CMK (cell line): Measurements from ENCODE around the gene FAM131C.

Source experiments
- DNase-seq: peaks from one replicate; pipeline ENCODE4 v3.0.0-alpha.2; 2010; ENCODE audit warnings: low read depth

The FAM131C gene

GRCh38 chr1:16101623-16102022 lies 28.2 kb upstream of the FAM131C start:
- DNase-seq = no peak

GRCh38 chr1:16099412-16099811 lies 26.0 kb upstream of the FAM131C start:
- DNase-seq = no peak

GRCh38 chr1:16095447-16095846 lies 22.0 kb upstream of the FAM131C start:
- no peak for DNase-seq

- no peak for DNase-seq
These were observed 21.2 kb upstream of the FAM131C start for GRCh38 chr1:16094453-16095158.

GRCh38 chr1:16093611-16094010 lies 20.2 kb upstream of the FAM131C start:
- no peak for DNase-seq

GRCh38 chr1:16092923-16093511 lies 19.6 kb upstream of the FAM131C start:
- no peak for DNase-seq

GRCh38 chr1:16092097-16092922 lies 18.9 kb upstream of the FAM131C start:
- DNase-seq = no peak

- no peak for DNase-seq
These were observed 17.8 kb upstream of the FAM131C start for GRCh38 chr1:16091296-16091695.

- no peak for DNase-seq
These were observed 16.8 kb upstream of the FAM131C start for GRCh38 chr1:16090076-16090826.

GRCh38 chr1:16088996-16089395 lies 15.5 kb upstream of the FAM131C start:
- DNase-seq = no peak

GRCh38 chr1:16088351-16088911 lies 15.0 kb upstream of the FAM131C start:
- no peak for DNase-seq

GRCh38 chr1:16087733-16088132 lies 14.3 kb upstream of the FAM131C start:
- DNase-seq = no peak

- DNase-seq = peak; percentile 18
These were observed 12.1 kb upstream of the FAM131C start for GRCh38 chr1:16085522-16085921.

- no peak for DNase-seq
These were observed 10.0 kb upstream of the FAM131C start for GRCh38 chr1:16083486-16083885.

GRCh38 chr1:16082283-16083038 lies 9.0 kb upstream of the FAM131C start:
- peak; percentile 36 for DNase-seq

GRCh38 chr1:16081636-16082035 lies 8.2 kb upstream of the FAM131C start:
- DNase-seq = no peak

- DNase-seq = no peak
These were observed 7.1 kb upstream of the FAM131C start for GRCh38 chr1:16080422-16081150.

- no peak for DNase-seq
These were observed 5.6 kb upstream of the FAM131C start for GRCh38 chr1:16078925-16079656.

- DNase-seq = no peak
These were observed 4.2 kb upstream of the FAM131C start for GRCh38 chr1:16077406-16078245.
